GM23248 (cell line): ENCODE data around the gene SLC2A1. TPM values are rescaled to one million over a fixed set of nuclear protein-coding genes. Genes with fewer than 3 reads are reported as not detected.

Experiments
- DNase-seq: peaks from one replicate; pipeline ENCODE4 v3.0.0-alpha.2; 2015
- H2AFZ ChIP-seq: fragments of 200-600 bp; sonication (generic); 2 replicates; pipeline ENCODE4 v1.6.1; 2016; ENCODE audit warnings: antibody characterized with exemption
- H3F3A ChIP-seq: fragments of 200-600 bp; sonication (generic); 2 replicates; pipeline ENCODE4 v1.6.1; 2016; ENCODE audit warnings: mild to moderate bottlenecking, antibody characterized with exemption, mixed run types; ENCODE audit not compliant: insufficient read depth
- H3K27ac ChIP-seq: fragments of 200-600 bp; sonication (generic); 2 replicates; pipeline ENCODE4 v1.5.1; 2016; ENCODE audit warnings: mild to moderate bottlenecking
- H3K27me3 ChIP-seq: fragments of 200-600 bp; sonication (generic); replicated peaks from 2 replicates; pipeline ENCODE4 v1.6.1; 2016; ENCODE audit warnings: mild to moderate bottlenecking; ENCODE audit not compliant: insufficient read depth
- H3K36me3 ChIP-seq: fragments of 200-600 bp; sonication (generic); 2 replicates; pipeline ENCODE4 v1.6.1; 2016; ENCODE audit warnings: low read depth, mild to moderate bottlenecking
- H3K4me1 ChIP-seq: fragments of 200-600 bp; sonication (generic); 2 replicates; pipeline ENCODE4 v1.6.1; 2016; ENCODE audit warnings: mild to moderate bottlenecking; ENCODE audit not compliant: insufficient read depth
- H3K4me2 ChIP-seq: fragments of 200-600 bp; sonication (generic); one replicate; pipeline ENCODE4 v1.6.1; 2016; ENCODE audit warnings: mild to moderate bottlenecking; ENCODE audit not compliant: unreplicated experiment
- H3K4me3 ChIP-seq: fragments of 200-600 bp; sonication (generic); 2 replicates; pipeline ENCODE4 v1.5.1; 2016; ENCODE audit warnings: mild to moderate bottlenecking
- H3K79me2 ChIP-seq: fragments of 200-600 bp; sonication (generic); 2 replicates; pipeline ENCODE4 v1.6.1; 2016; ENCODE audit warnings: mild to moderate bottlenecking; ENCODE audit not compliant: insufficient read depth
- H3K9ac ChIP-seq: fragments of 200-600 bp; sonication (generic); 2 replicates; pipeline ENCODE4 v1.6.1; 2016; ENCODE audit warnings: mild to moderate bottlenecking
- H3K9me2 ChIP-seq: fragments of 200-600 bp; sonication (generic); 2 replicates; pipeline ENCODE4 v1.6.1; 2016; ENCODE audit warnings: mixed run types, mild to moderate bottlenecking, moderate library complexity; ENCODE audit not compliant: insufficient read depth
- H3K9me3 ChIP-seq: fragments of 200-600 bp; sonication (generic); one replicate; pipeline ENCODE4 v1.6.1; 2017; ENCODE audit warnings: low read depth
- H4K20me1 ChIP-seq: fragments of 200-600 bp; sonication (generic); 2 replicates; pipeline ENCODE4 v1.6.0; 2016; ENCODE audit not compliant: insufficient read depth
- EZH2 ChIP-seq: fragments of 200-600 bp; sonication (generic); IDR thresholded peaks from 2 replicates; pipeline ENCODE4 v1.6.1; 2018; ENCODE audit warnings: antibody characterized with exemption, mild to moderate bottlenecking; ENCODE audit not compliant: insufficient read depth, poor library complexity, severe bottlenecking
- EZH2phosphoT487 ChIP-seq: fragments of 200-600 bp; sonication (generic); IDR thresholded peaks from 2 replicates; pipeline ENCODE4 v1.6.1; 2018; ENCODE audit warnings: antibody characterized with exemption, moderate library complexity, mild to moderate bottlenecking, low read depth; ENCODE audit not compliant: insufficient read depth
- WGBS, 2 experiments: methylation state at CpG; one replicate each; pipeline ENCODE4 v1.1.6; 2015 to 2017; ENCODE audit warnings: low lambda C conversion rate in 2 of 2, low coverage in 1 of 2; ENCODE audit errors: missing lambda C conversion rate in 2 of 2; 5-methylcytosine and 5-hydroxymethylcytosine counted together
- in situ Hi-C: fragments of 300-500 bp; cut with MboI; formaldehyde crosslinking; loops from 2 replicates; pipeline ENCODE4 v1.15.0; 2020
- polyA plus RNA-seq: library from polyadenylated mRNA; unstranded; fragments of >200 nt; fragmentation: Nextera tagmentation; extraction: Ambion mirVana; gene quantifications from 2 replicates; pipeline ENCODE4 v1.2.1, GENCODE V29; 2016
- total RNA-seq: library from RNA; depleted of rRNA; stranded (reverse); fragments of >200 nt; shearing (Covaris generic); gene quantifications from 2 replicates; pipeline ENCODE4 v1.2.3, GENCODE V29; 2014

SLC2A1 gene
- total and polyA plus RNA-seq, 2 experiments from 2014 or later = 142 to 315 TPM

GRCh38 chr1:43004587-43005459 is 46.2 kb upstream of the SLC2A1 start:
- H3K4me2 ChIP-seq = no peak overlapping the region
- 66 to 68% methylated on average over 9 of the region's 9 CpGs for WGBS, 2 experiments
- in situ Hi-C loops = no loop called here
- no peaks in the 10 kb centered on the region for H4K20me1 ChIP-seq
- no peak for TF ChIP-seq EZH2
- no peak for TF ChIP-seq EZH2phosphoT487
- H3K36me3 ChIP-seq = no peaks in the 10 kb centered on the region
- no peaks in the 10 kb centered on the region for H3K4me1 ChIP-seq
- H3K9me2 ChIP-seq = no peaks in the 10 kb centered on the region
- H3K79me2 ChIP-seq = no peaks in the 10 kb centered on the region
- no peak overlapping the region for H3K9ac ChIP-seq
- H3K27me3 ChIP-seq = peaks cover 18% of the 10 kb centered on the region
- no peak for DNase-seq
- H3K9me3 ChIP-seq = no peaks in the 10 kb centered on the region
- no peak overlapping the region for H3K4me3 ChIP-seq
- no peak overlapping the region for H3K27ac ChIP-seq
- no peaks in the 10 kb centered on the region for H3F3A ChIP-seq
- H2AFZ ChIP-seq = no peak overlapping the region

- Histone ChIP-seq H3K9me2 (no peaks in the 10 kb centered on the region), H3K27ac (no peak overlapping the region), H3K36me3 (no peaks in the 10 kb centered on the region), H3K4me1 (no peaks in the 10 kb centered on the region), H2AFZ (no peak overlapping the region), H3K79me2 (no peaks in the 10 kb centered on the region), H3K4me2 (no peak overlapping the region), H3F3A (no peaks in the 10 kb centered on the region), H4K20me1 (no peaks in the 10 kb centered on the region), H3K4me3 (no peak overlapping the region), H3K9me3 (no peaks in the 10 kb centered on the region), H3K9ac (no peak overlapping the region), H3K27me3 (peaks cover 8% of the 10 kb centered on the region)
- TF ChIP-seq EZH2phosphoT487 (no peak), EZH2 (no peak)
- WGBS, 2 experiments = 13 to 40% methylated on average over 1 of the region's 1 CpG
- DNase-seq = no peak
- in situ Hi-C loops = no loop called here
Measured at GRCh38 chr1:43002766-43003165, 44.1 kb upstream of the SLC2A1 start.

DNA sequence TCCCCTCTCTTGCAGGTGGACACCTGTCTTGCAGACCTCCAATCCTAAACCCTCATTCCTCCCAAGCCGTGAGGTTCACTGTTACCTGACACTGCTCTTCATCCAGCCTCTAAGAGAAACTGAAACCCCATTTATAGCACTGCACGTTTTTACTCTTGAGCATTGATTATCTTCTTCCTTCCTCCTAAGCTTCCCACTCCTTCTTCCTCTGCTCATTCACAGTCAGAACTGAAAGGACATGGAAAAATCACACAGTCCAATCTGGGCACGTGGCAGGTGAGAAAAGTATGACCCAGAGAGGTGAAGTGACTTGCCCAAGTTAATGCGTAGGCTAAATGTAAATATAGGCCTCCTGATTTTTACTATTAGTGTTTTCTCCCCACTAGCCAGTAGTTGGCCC is 43.4 kb upstream of the SLC2A1 start:
- Histone ChIP-seq H4K20me1 (no peaks in the 10 kb centered on the region), H3K36me3 (no peaks in the 10 kb centered on the region), H3K9ac (no peak overlapping the region), H3K4me3 (no peak overlapping the region), H3K27me3 (peaks cover 8% of the 10 kb centered on the region), H3K27ac (no peak overlapping the region), H3K4me2 (no peak overlapping the region), H3K9me3 (no peaks in the 10 kb centered on the region), H3K79me2 (no peaks in the 10 kb centered on the region), H3K9me2 (no peaks in the 10 kb centered on the region), H3K4me1 (no peaks in the 10 kb centered on the region), H2AFZ (no peak overlapping the region), H3F3A (no peaks in the 10 kb centered on the region)
- WGBS, 2 experiments = 30% methylated on average over 4 of the region's 4 CpGs
- TF ChIP-seq EZH2phosphoT487 = no peak
- no peak for TF ChIP-seq EZH2
- DNase-seq = no peak
- in situ Hi-C loops = no loop called here

GRCh38 chr1:43001434-43001833 is 42.8 kb upstream of the SLC2A1 start:
- Histone ChIP-seq H4K20me1 (no peaks in the 10 kb centered on the region), H3K27ac (no peak overlapping the region), H3F3A (no peaks in the 10 kb centered on the region), H3K79me2 (no peaks in the 10 kb centered on the region), H3K9me2 (no peaks in the 10 kb centered on the region), H3K4me3 (no peak overlapping the region), H3K9me3 (no peaks in the 10 kb centered on the region), H3K4me2 (no peak overlapping the region), H3K36me3 (no peaks in the 10 kb centered on the region), H3K27me3 (peaks cover 8% of the 10 kb centered on the region), H2AFZ (no peak overlapping the region), H3K4me1 (no peaks in the 10 kb centered on the region), H3K9ac (no peak overlapping the region)
- DNase-seq = no peak
- in situ Hi-C loops = no loop called here
- TF ChIP-seq EZH2phosphoT487 (no peak), EZH2 (no peak)

GRCh38 chr1:43000271-43000670 is 41.6 kb upstream of the SLC2A1 start:
- Histone ChIP-seq H4K20me1 (no peaks in the 10 kb centered on the region), H3K36me3 (no peaks in the 10 kb centered on the region), H3K4me3 (no peak overlapping the region), H3K27ac (no peak overlapping the region), H3K9me3 (no peaks in the 10 kb centered on the region), H3K9ac (no peak overlapping the region), H3K4me1 (no peaks in the 10 kb centered on the region), H3K9me2 (no peaks in the 10 kb centered on the region), H2AFZ (no peak overlapping the region), H3F3A (no peaks in the 10 kb centered on the region), H3K27me3 (no peaks in the 10 kb centered on the region; the same call in 1 of the 2 replicates), H3K79me2 (no peaks in the 10 kb centered on the region), H3K4me2 (no peak overlapping the region)
- in situ Hi-C loops = no loop called here
- no peak for DNase-seq
- WGBS, 2 experiments = 50 to 70% methylated on average over 1 of the region's 1 CpG
- TF ChIP-seq EZH2phosphoT487 (no peak), EZH2 (no peak)
